Stimulated activated CD8-positive, alpha-beta memory T cell treated with anti-CD3 and anti-CD28 coated beads, Interleukin-7, amount 100 ng/mL, for 1 hour (primary cell): ENCODE data around the gene CAPZB.

Source experiments
- DNase-seq, 2 donors: peaks; one replicate each; pipeline ENCODE4 v3.0.0-alpha.2; 2020; ENCODE audit warnings: low read depth in 2 of 2

Gene CAPZB

DNA sequence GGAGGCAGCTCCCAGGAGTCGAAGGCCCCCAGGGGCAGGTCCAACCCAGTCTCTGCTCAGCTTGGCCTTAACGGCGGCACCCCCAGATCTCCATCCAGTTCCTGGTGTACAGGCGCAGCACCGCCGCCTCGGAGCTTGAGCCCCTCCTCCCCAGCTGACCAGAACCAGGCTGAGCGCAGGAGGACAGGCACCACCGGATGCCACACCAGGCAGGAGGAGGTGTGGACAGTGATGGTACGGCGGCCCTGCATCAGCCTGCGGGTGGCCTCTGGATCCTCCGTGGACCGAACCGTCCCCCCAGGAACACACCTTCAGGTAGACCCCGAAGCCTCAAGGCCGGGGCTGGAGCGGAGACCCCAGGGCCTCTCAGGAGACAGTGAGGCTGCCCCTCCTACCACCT is 156.9 kb downstream of the CAPZB start:
- no peak for DNase-seq

GRCh38 chr1:19327736-19328135 is 157.6 kb downstream of the CAPZB start:
- DNase-seq: no peak

DNA sequence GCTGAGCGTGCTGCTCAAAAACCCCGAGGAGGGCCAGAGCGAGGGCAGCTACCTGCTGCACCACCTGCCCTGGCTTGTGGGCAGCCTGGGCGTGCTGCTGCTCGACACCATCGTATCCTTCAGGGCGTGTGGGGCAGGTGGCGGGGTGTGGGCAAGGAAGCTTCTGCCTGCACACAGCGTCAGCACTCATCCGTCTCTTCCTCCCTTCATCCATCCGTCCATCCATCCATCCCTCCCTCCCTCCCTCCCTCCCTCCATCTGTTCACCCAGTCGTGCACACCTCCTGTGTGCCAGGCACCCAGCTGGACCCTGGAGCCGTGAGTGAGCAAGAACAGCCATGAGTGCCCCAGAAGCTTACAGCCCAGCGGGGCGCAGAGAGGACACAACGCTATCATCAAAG is 158.0 kb downstream of the CAPZB start:
- no peak for DNase-seq

GRCh38 chr1:19326748-19327065 is 158.6 kb downstream of the CAPZB start:
- DNase-seq: no peak

- no peak for DNase-seq
Observed at GRCh38 chr1:19325958-19326747, 159.2 kb downstream of the CAPZB start.

DNA sequence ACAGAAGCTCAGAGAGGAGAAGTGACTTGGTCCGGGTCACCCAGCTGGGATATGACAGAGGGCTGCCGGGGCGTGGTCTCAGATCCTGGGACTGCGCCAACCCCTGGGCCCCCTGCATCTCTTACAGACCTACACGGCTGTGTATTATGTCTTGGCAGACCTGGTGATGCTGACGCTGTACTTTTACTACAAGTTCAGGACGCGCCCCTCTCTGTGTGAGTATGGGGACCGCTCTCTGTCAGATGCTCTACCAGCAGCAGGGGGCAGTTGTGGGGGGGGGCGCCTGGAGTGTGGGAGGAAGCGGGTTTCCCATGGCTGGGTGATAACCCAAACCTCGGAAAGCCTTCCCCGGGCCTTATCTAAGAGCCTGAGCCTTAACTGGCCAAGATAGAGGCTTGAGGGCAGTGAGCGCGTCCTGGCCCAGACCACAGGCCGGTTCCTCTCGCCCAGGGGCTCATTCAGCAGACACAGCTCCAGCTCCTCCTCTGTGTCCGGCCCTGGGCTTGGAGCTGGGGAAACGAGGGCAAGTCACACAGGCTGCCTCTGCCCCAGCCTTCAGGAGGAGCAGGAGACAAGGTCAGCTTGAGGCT is 159.9 kb downstream of the CAPZB start:
- DNase-seq: no peak

- DNase-seq: no peak
Observed at GRCh38 chr1:19324665-19324990, 160.7 kb downstream of the CAPZB start.

GRCh38 chr1:19323987-19324664 is 161.2 kb downstream of the CAPZB start:
- DNase-seq: no peak

GRCh38 chr1:19322481-19322880 is 162.9 kb downstream of the CAPZB start:
- DNase-seq: no peak

- DNase-seq: no peak
Observed at GRCh38 chr1:19321071-19321470, 164.3 kb downstream of the CAPZB start.

GRCh38 chr1:19319196-19319595 is 166.1 kb downstream of the CAPZB start:
- DNase-seq: no peak

DNA sequence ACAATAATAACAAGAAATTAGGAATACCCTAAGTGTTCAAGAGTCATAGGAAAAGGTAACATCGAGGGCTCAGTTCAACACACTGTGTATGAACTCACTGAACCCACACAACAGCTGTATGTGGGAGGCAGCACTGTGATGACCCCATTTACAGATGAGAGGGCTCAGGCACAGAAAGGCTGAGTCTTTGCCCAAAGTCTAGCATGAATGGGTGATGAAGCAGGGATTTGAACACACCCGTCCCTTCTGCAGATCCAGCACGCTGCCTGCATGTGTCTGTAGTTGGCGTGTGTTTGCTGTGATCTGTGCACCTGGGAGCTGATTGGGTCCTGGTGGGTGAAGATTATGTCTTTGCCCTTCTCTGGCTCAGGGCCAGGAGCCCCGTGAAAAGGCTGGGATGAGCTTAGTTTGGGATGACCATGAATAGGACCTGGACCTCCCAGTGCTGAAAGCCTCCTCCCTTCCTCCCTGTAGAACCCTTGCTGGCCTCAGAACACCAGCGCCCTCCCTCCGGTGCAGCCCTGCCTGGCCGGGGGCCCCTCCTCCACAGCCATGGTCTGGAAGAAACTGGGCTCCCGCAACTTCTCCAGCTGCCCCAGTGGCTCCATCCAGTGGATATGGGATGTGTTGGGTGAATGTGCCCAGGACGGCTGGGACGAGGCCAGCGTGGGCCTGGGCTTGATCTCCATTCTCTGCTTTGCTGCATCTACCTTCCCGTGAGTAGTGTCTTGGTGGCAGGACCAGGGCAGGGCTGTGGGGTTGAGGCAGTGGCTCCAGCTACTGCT is 168.0 kb downstream of the CAPZB start:
- DNase-seq: no peak

DNA sequence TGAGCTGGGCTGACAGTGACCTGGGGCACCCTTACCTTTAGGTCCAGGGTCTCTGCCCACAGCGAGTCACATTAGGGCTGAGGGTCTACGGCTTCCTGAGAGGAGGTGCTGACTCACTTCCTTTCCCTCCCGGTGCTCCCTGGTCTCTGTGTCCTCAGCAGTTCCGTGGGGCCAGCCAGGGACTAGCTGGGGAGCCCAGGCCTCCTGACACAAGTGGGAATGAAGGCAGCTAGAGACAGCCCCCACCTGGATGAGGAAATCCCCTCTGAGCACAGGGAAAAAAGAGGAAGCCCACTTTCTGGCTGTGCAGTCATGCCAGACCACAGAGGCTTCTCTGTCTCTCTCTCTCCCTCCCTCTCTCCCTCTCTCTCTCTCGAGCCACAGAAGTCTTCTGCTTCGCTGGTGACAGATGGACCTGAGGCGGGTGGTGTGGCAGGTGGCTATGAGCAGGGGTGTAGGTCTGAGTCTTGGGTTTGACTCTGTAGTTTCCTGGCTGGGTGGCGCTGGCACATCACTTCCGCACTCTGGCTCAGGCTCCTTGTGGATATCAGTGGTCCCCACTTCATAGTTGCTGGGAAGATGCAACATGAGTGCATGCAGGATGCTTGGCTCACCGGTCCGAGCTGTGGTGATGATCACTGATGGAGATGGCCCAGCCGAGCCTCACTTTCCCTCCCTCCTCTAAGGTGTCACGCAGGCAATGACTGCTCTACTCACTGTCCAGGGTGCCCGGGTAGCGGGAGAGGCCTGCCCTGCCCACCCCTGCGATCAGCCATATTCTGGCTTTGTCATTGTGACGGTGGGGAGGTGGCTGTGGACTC is 169.8 kb downstream of the CAPZB start:
- DNase-seq: no peak

DNA sequence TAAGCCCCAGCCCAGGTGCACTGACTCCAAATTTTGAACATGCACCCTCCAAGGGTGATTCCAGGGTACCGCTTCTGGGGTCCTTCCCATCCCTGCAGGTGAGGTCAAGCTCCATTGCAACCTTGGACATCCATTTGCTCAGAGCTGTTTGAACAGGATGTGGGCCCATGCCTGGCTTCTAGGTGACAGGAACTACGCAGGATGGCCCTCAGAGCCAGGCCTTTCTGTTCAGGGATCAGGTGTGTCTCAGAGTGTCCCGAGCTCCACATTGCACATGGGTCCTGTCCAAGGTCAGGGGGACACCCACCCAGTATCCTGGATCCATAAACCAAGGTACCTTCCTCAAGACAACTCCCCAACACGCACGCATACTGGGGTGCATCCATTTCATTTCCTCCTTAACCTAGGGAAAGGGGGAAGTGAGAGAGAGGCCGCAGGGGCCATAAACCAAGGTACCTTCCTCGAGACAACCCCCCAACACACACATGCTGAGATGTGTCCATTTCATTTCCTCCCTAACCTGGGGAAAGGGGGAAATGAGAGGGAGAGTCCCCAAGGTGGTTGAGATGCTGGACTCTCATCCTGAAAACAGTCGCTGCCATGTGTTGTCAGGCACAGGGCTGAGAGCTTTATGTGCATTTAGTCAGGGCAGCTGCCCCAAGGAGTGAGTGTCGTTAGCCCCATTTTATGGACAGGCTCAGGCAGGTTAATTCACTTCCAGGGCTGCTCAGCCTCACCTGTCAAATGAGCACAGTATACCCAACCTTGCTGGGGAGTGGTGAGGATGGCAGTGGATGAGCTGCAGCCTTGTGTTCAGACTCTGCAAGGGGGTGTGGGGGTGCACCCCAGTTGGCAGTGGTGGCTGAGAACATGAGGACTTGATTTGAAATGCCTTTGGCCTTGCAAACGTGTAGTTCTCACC is 171.1 kb downstream of the CAPZB start:
- no peak for DNase-seq

DNA sequence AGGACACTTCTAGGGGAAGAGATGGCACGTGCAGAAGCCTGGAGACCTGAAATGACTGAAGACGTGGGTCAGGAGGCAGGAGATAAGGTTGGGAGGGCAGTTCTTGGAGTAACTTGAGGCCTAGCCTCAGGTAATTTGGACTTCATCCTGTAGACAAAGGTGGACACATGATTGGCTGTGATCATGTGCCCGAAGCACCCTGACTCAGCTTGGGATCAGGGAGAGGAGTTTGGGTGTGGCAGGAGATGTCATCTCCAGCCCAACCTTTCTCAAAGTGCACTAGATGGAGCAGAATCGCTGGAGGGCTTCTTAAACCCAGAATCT is 171.7 kb downstream of the CAPZB start:
- no peak for DNase-seq

DNA sequence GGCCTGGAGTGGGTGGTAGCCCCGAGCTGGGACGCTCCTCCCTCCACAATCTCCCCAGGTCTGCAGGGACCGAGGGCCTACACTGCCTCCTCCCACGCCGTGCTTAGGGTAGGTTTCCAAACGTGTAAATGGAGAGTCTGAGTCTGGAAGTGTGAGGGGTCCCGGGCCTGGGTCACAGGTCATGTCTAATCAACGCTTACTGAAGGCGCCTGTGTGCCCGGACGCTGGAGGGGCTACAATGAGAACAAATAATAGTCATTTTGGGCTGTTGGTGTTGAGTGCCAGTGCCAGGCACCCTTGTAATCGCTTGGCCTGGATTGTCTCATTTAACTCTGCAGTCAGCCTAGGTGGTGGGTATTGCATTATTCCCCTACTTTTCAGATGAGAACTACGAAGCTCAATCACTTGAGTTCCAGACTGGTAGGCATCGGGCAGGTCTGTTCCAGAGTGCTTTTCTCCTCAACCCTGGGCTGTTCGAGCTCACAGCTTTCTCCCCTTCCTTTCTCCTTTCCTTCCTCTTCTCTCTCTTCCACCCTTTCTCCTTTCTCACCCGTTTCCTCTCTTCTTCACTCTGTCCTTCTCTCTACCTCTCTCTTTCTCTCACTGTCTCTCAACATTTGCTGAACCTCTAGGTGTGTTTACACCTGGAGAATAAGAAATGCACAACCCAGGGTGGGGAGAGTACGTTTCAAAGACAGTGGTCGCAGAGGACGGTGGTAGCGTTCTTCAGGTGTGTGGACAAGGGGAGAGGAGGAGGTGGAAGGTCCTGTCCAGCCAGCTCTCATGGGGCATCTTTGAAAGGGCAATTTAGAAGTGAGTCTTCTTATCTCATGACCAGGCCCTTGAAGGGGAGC is 172.3 kb downstream of the CAPZB start:
- DNase-seq: no peak

GRCh38 chr1:19311931-19312781 is 173.2 kb downstream of the CAPZB start, which contains the start of the genes AKR7A2 and SLC66A1:
Gene AKR7A2 (minus strand): TSS chr1:19312144. CDS start chr1:19312124, 20 bp downstream.
Gene SLC66A1 (plus strand): TSS chr1:19312326. CDS start chr1:19317678, 5,352 bp downstream.
- DNase-seq: peak; percentile 78 to 80

DNA sequence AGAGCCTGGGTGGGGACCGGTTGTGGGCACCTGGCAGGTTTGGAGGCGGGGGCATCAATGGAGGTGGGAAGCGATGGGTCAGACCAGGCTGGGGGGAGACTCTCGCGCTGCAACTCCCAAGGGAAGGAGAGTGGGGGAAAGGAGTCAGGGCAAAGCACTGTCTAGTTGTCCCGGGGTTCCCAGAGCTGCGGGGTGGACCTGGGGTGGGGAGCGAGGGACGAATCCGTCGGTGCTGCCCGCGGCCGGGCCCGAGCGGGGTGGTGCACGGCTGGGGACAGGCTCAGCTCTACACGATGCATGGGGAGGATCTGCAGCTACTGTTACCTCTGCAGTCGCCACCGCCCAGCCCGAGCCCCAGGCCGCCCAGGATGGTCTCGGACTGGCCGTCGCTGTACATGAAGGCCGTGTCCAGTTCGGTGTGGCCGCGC is 173.8 kb downstream of the CAPZB start:
- DNase-seq: no peak
